PC-3 (cell line): Measurements from ENCODE around the gene RORB. TPM values are rescaled to one million over a fixed set of nuclear protein-coding genes. Genes with fewer than 3 reads are reported as not detected.

Source experiments
- ATAC-seq: fragments of 200-7000 bp; cut with Tn5 transposase; 2 replicates; pipeline ENCODE4 v1.9.1; 2020; ENCODE audit warnings: mild to moderate bottlenecking, moderate library complexity
- BruUV-seq: library from RNA; stranded (reverse); fragments of 400-500 nt; replicated peaks from 2 replicates; lab custom pipeline; 2021; lab: Mats Ljungman, UMichigan
- CTCF ChIA-PET: fragments of 300-600 bp; sonication (Branson Sonifier 250); formaldehyde crosslinking; loops from one replicate; lab custom pipeline; 2022; ENCODE audit warnings: antibody characterized with exemption; lab: Charles Lee
- POLR2A ChIA-PET: fragments of 300-600 bp; sonication (Branson Sonifier 250); formaldehyde crosslinking; loops from one replicate; lab custom pipeline; 2022; ENCODE audit warnings: antibody characterized with exemption; ENCODE audit not compliant: unreplicated experiment; lab: Charles Lee
- DNase-seq: peaks from one replicate; pipeline ENCODE4 v3.0.0-alpha.2; 2015
- H2AFZ ChIP-seq: fragments of 300-600 bp; sonication (generic); 2 replicates; pipeline ENCODE4 v1.6.0; 2016; ENCODE audit warnings: antibody characterized with exemption, low read length
- H3F3A ChIP-seq: fragments of 300-600 bp; sonication (generic); one replicate; pipeline ENCODE4 v1.6.0; 2017; ENCODE audit warnings: antibody characterized with exemption, low read length, control low read depth, mild to moderate bottlenecking; ENCODE audit not compliant: unreplicated experiment
- H3K27ac ChIP-seq: fragments of 300-600 bp; sonication (generic); 2 replicates; pipeline ENCODE4 v1.5.1; 2016; ENCODE audit warnings: mild to moderate bottlenecking, low read length
- H3K27me3 ChIP-seq: fragments of 300-600 bp; sonication (generic); 2 replicates; pipeline ENCODE4 v1.6.1; 2016; ENCODE audit warnings: low read length, mixed read lengths
- H3K36me3 ChIP-seq: fragments of 300-600 bp; sonication (generic); 2 replicates; pipeline ENCODE4 v1.6.1; 2016; ENCODE audit warnings: low read depth, mixed run types, low read length, mixed read lengths
- H3K4me1 ChIP-seq: fragments of 300-600 bp; sonication (generic); 2 replicates; pipeline ENCODE4 v1.5.1; 2016; ENCODE audit warnings: low read length; ENCODE audit not compliant: insufficient read depth
- H3K4me2 ChIP-seq: fragments of 300-600 bp; sonication (generic); 2 replicates; pipeline ENCODE4 v1.6.0; 2016; ENCODE audit warnings: low read length
- H3K4me3 ChIP-seq: fragments of 300-600 bp; sonication (generic); 2 replicates; pipeline ENCODE4 v1.5.1; 2016; ENCODE audit warnings: mild to moderate bottlenecking, low read length, mixed read lengths
- H3K79me2 ChIP-seq: fragments of 300-600 bp; sonication (generic); 2 replicates; pipeline ENCODE4 v1.6.1; 2017; ENCODE audit warnings: low read length, mixed read lengths
- H3K9ac ChIP-seq: fragments of 300-600 bp; sonication (generic); 2 replicates; pipeline ENCODE4 v1.6.0; 2016; ENCODE audit warnings: mild to moderate bottlenecking, low read length
- H3K9me2 ChIP-seq: fragments of 300-600 bp; sonication (generic); replicated peaks from 2 replicates; pipeline ENCODE4 v1.6.1; 2016; ENCODE audit warnings: mixed run types, low read length, mixed read lengths
- H3K9me3 ChIP-seq: fragments of 300-600 bp; sonication (generic); 2 replicates; pipeline ENCODE4 v1.6.1; 2016; ENCODE audit warnings: low read length, mixed read lengths
- H4K20me1 ChIP-seq: fragments of 300-600 bp; sonication (generic); 2 replicates; pipeline ENCODE4 v1.6.1; 2016; ENCODE audit warnings: low read length, mixed read lengths
- EZH2 ChIP-seq: fragments of 300-600 bp; sonication (generic); IDR thresholded peaks from one replicate; pipeline ENCODE4 v1.6.1; 2017; ENCODE audit warnings: antibody characterized with exemption, mild to moderate bottlenecking, low read length; ENCODE audit not compliant: unreplicated experiment
- EZH2phosphoT487 ChIP-seq: fragments of 300-600 bp; sonication (generic); IDR thresholded peaks from 2 replicates; pipeline ENCODE4 v1.6.1; 2018; ENCODE audit warnings: mild to moderate bottlenecking, antibody characterized with exemption, low read length, borderline replicate concordance
- intact Hi-C: fragments of 100-400 bp; cut with micrococcal nuclease; formaldehyde crosslinking; loops from 2 replicates; pipeline ENCODE4 v1.9.0; 2023
- total RNA-seq: library from RNA; depleted of rRNA; stranded (reverse); fragments of >200 nt; gene quantifications from 2 replicates; pipeline ENCODE4 v1.2.3, GENCODE V29; 2014
- TF ChIP-seq, protein P1 (sequence below): fragments of 300-600 bp; sonication (generic); conservative IDR thresholded peaks from 2 replicates; pipeline ENCODE4 v1.5.1; 2017; ENCODE audit warnings: antibody characterized with exemption, low read depth, mild to moderate bottlenecking, low read length

The RORB gene
- total RNA-seq, 1 experiment from 2014 or later = not detected

GRCh38 chr9:74557571-74557970, 60.4 kb downstream of the RORB start:
- Histone ChIP-seq H3K9ac (no peak overlapping the region), H2AFZ (no peak overlapping the region), H3K36me3 (no peaks in the 10 kb centered on the region), H3K4me3 (no peak overlapping the region), H3K4me1 (no peaks in the 10 kb centered on the region), H3K4me2 (no peak overlapping the region), H3F3A (no peaks in the 10 kb centered on the region), H3K79me2 (no peaks in the 10 kb centered on the region), H3K9me2 (no peaks in the 10 kb centered on the region), H3K27ac (no peak overlapping the region), H4K20me1 (no peaks in the 10 kb centered on the region), H3K9me3 (no peaks in the 10 kb centered on the region), H3K27me3 (no peaks in the 10 kb centered on the region)
- intact Hi-C loops = no loop called here
- CTCF ChIA-PET = no interaction called here
- no TSS peak for BruUV-seq
- ATAC-seq (no peak), DNase-seq (no peak)
- TF ChIP-seq EZH2 (no peak), EZH2phosphoT487 (no peak)
- TF ChIP-seq, protein P1, sequence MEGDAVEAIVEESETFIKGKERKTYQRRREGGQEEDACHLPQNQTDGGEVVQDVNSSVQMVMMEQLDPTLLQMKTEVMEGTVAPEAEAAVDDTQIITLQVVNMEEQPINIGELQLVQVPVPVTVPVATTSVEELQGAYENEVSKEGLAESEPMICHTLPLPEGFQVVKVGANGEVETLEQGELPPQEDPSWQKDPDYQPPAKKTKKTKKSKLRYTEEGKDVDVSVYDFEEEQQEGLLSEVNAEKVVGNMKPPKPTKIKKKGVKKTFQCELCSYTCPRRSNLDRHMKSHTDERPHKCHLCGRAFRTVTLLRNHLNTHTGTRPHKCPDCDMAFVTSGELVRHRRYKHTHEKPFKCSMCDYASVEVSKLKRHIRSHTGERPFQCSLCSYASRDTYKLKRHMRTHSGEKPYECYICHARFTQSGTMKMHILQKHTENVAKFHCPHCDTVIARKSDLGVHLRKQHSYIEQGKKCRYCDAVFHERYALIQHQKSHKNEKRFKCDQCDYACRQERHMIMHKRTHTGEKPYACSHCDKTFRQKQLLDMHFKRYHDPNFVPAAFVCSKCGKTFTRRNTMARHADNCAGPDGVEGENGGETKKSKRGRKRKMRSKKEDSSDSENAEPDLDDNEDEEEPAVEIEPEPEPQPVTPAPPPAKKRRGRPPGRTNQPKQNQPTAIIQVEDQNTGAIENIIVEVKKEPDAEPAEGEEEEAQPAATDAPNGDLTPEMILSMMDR = no peak
- POLR2A ChIA-PET = no interaction called here

DNA sequence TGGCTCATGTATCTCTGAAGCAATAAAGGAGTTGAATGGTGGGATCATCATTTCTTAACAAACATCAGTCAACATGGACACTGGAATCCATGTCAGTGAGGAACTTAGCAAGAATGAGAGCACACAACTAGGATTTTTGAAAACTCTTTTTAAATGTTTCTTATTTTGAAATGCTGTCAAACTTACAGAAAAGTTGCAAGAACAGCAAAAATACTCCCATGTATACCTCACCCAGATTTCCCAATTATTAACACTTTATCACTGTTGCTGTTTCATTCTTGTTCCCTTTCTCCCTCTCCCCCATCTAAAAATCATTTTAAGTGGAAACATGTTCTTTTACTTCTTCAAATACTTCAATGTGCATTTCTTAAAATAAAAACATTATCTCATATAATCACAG, 65.5 kb downstream of the RORB start:
- no peak for TF ChIP-seq EZH2
- TF ChIP-seq EZH2phosphoT487 = no peak
- TF ChIP-seq, protein P1 = no peak
- Histone ChIP-seq H3F3A (no peaks in the 10 kb centered on the region), H3K4me1 (no peaks in the 10 kb centered on the region), H3K4me2 (no peak overlapping the region), H4K20me1 (no peaks in the 10 kb centered on the region), H3K27me3 (no peaks in the 10 kb centered on the region), H3K79me2 (no peaks in the 10 kb centered on the region), H3K9me3 (no peaks in the 10 kb centered on the region), H2AFZ (no peak overlapping the region), H3K9ac (no peak overlapping the region), H3K27ac (no peak overlapping the region), H3K9me2 (no peaks in the 10 kb centered on the region), H3K4me3 (no peak overlapping the region), H3K36me3 (no peaks in the 10 kb centered on the region)
- no peak for ATAC-seq
- ChIA-PET CTCF (no interaction called here), POLR2A (no interaction called here)
- no peak for DNase-seq
- intact Hi-C loops = no loop called here
- BruUV-seq = no TSS peak

- DNase-seq = peak; percentile 47
- H3K79me2 ChIP-seq = no peaks in the 10 kb centered on the region
Measured at GRCh38 chr9:74570879-74571512, 73.9 kb downstream of the RORB start.

More at GRCh38 chr9:74570879-74571512, 73.9 kb downstream of the RORB start:
- ChIA-PET CTCF (no interaction called here), POLR2A (no interaction called here)
- H3K4me1 ChIP-seq = no peaks in the 10 kb centered on the region
- H3K4me2 ChIP-seq = no peak overlapping the region
- no peaks in the 10 kb centered on the region for H4K20me1 ChIP-seq
- no peaks in the 10 kb centered on the region; the same call in 1 of the 2 replicates for H3K27me3 ChIP-seq
- no TSS peak for BruUV-seq
- TF ChIP-seq, protein P1 = peak; percentile 55
- TF ChIP-seq EZH2phosphoT487 (no peak), EZH2 (no peak)
- H2AFZ ChIP-seq = no peak overlapping the region
- no peak overlapping the region for H3K4me3 ChIP-seq
- no peaks in the 10 kb centered on the region for H3F3A ChIP-seq
- no peaks in the 10 kb centered on the region for H3K9me2 ChIP-seq
- no peak overlapping the region for H3K27ac ChIP-seq
- no peaks in the 10 kb centered on the region for H3K36me3 ChIP-seq
- no peak overlapping the region for H3K9ac ChIP-seq
- ATAC-seq = no peak
- no peaks in the 10 kb centered on the region for H3K9me3 ChIP-seq
- intact Hi-C loops = loop anchor here (5.0 to 10.0 kb wide), 2 partner anchors 889 to 1366 kb away; no protein-coding TSS in a partner anchor
